ENCODE measurements around the gene LSG1.

The LSG1 gene

DNA sequence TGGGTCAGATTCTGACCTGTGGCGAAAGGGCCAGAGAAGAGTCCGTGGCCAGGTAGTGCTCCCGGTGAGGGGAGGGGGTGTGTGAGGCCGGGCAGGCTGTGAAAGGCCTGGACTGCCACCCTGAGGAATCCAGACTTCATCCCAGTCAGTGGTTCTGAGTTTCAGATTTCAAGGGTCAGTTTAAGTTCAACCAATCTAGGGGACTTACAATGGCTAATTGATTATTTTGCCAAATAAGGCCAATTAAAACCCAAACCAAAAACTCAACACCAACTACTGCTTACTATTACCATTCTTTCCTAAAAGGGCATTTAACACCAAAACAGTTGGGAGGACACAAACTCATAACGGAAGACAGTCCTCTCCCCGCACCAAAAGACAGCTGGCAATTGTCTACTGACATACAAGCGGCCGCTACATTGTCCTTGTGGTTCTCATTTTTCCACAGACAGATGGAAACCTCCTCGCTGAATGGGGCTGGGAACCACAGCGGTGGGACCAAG, 69.3 kb downstream of the LSG1 start:
- DNase-seq (ENCODE audit: extremely low spot score): no peak
- TF ChIP-seq, protein P1, sequence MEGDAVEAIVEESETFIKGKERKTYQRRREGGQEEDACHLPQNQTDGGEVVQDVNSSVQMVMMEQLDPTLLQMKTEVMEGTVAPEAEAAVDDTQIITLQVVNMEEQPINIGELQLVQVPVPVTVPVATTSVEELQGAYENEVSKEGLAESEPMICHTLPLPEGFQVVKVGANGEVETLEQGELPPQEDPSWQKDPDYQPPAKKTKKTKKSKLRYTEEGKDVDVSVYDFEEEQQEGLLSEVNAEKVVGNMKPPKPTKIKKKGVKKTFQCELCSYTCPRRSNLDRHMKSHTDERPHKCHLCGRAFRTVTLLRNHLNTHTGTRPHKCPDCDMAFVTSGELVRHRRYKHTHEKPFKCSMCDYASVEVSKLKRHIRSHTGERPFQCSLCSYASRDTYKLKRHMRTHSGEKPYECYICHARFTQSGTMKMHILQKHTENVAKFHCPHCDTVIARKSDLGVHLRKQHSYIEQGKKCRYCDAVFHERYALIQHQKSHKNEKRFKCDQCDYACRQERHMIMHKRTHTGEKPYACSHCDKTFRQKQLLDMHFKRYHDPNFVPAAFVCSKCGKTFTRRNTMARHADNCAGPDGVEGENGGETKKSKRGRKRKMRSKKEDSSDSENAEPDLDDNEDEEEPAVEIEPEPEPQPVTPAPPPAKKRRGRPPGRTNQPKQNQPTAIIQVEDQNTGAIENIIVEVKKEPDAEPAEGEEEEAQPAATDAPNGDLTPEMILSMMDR (IDR thresholded peaks at IDR 0.05; ENCODE audit: control extremely low read depth, extremely low read depth, low read depth, missing control alignments): no peak
- POLR2A ChIA-PET: no interaction called here
- CTCF ChIA-PET: interaction anchor here (0.9 to 1.0 kb wide), 2 partner anchors 8 to 15 kb away, joined by 3 read pairs; no protein-coding TSS in a partner anchor

DNA sequence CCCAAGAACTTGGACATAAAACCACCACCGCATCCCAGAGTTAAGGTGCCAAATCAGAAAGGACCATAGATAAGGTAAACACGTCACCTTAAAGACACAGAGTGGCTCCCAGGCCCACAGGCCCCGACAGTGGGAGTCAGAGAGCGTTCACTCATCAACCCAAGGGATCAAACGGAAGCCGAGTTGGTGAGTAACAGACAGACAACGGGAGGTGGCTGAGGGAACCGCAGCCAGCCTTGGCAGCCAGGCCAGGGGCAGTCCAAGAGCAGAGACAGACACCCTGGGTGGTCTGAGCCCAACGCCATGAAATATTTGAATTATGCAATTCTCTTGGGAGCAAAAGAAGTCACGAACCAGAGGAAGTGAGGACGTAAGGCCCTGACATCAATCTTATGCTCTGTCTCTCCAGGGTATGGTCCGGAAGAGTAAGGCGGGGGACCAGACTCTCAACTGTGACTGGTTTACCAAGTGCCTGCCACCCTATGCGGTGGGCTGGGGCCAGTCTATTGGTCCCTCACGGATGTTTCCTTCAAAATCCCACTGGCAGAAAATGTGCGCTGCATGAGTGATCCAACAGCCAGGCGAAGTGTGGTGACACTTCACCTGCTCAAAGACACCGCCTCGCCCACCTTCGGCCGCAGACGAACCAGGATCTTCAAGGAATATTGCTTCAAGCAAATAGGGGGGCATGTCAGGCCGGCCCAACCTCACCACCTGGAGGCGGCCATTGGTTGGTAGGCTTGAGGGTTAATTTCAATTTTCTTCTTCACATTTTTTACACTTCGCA, 73.0 kb downstream of the LSG1 start:
- TF ChIP-seq, protein P1 (IDR thresholded peaks at IDR 0.05; ENCODE audit: control extremely low read depth, extremely low read depth, low read depth, missing control alignments): no peak
- CTCF ChIA-PET: no interaction called here
- DNase-seq (ENCODE audit: extremely low spot score): no peak
- POLR2A ChIA-PET: no interaction called here

DNA sequence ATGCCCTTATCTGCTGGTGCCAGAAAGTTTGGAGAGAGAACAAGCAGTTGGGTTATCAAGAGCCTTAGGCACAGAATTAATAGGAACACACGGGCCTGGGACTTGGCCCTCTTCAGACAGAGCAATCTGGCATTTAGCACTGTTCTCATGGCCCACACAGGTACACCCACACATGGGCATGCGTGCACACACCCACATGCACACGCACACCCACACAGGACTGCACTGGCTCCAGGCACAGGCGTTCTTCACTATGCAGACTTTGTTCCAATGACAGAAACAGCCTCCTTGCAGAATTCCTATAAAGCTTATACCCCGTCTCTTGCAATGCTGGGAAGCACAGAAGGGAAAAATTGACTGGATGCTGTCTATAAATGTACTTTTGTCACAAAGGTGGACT, 75.1 kb downstream of the LSG1 start:
- TF ChIP-seq, protein P1 (IDR thresholded peaks at IDR 0.05; ENCODE audit: control extremely low read depth, extremely low read depth, low read depth, missing control alignments): no peak
- DNase-seq (ENCODE audit: extremely low spot score): no peak
- ChIA-PET CTCF (interaction anchor here (1.0 to 1.9 kb wide), 3 partner anchors 11 to 263 kb away, joined by 3 to 8 read pairs (median 3); no protein-coding TSS in a partner anchor), POLR2A (interaction anchor here (0.6 kb wide), 1 partner anchor 139 kb away, joined by 4 read pairs; no protein-coding TSS in a partner anchor)

DNA sequence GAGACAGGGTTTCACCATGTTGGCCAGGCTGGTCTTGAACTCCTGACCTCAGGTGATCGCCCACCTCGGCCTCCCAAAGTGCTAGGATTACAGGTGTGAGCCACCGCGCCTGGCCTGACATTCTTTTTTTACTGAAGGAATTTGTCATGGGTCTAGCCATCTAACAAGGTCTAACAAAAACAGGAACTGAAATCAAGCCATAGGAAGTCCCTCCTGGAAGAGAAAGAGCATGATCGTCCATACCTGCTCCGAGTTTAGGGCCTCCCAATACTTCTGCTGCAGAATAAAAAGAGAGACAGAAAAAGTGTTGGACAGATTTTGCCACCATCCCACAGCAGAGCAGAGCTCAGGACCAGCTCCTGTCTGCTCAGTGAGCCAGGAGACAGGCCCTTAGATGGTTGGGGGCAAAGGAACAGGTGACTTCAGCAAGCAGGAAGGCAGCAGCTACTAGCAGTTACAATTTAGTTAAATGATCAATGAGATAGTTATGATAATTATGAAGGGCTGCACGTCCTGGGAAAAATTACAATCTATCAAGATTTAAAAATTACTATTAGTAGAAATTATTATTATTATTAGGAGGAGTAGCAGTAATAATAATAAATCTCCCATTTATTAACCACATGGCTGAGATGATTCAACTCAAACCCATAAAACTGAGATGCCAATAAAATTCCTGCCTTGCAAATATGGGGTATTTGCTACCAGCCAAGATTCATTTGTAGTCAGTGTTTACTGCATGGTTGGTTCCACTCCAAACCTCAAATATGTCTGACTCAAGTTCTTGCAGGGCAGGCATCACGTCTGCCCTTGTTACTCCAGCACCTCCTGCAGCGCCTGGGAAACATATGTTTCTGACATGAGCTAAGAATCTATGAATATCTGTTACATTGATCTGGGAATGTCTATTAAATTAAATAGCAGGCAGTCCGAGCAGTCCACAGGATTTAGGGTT, 78.9 kb downstream of the LSG1 start:
- DNase-seq (ENCODE audit: extremely low spot score): no peak
- TF ChIP-seq, protein P1 (IDR thresholded peaks at IDR 0.05; ENCODE audit: control extremely low read depth, extremely low read depth, low read depth, missing control alignments): no peak
- CTCF ChIA-PET: interaction anchor here (1.2 to 3.2 kb wide), 14 partner anchors 11 to 263 kb away, joined by 3 to 20 read pairs (median 5); no protein-coding TSS in a partner anchor
- POLR2A ChIA-PET: interaction anchor here (0.6 kb wide), 1 partner anchor 13 kb away, joined by 8 read pairs; no protein-coding TSS in a partner anchor

Measured in GM10248 (cell line).